Neural crest cell (in vitro differentiated cells): ENCODE results near the gene COL23A1. TPM values are rescaled to one million over a fixed set of nuclear protein-coding genes. Genes with fewer than 3 reads are reported as not detected.
A peak's percentile ranks its signal among the peaks of the same experiment; 100 is the strongest.

Experiments used
- DNase-seq: peaks from one replicate; pipeline ENCODE4 v3.0.0; 2021; ENCODE audit warnings: low read depth, mixed read lengths, low spot score
- H3K27ac Mint-ChIP-seq: one replicate; pipeline ENCODE4 v1.8.0; 2021; ENCODE audit warnings: mild to moderate bottlenecking, mixed read lengths; ENCODE audit not compliant: unreplicated experiment
- H3K27me3 Mint-ChIP-seq: 2 replicates; pipeline ENCODE4 v1.8.0; 2021; ENCODE audit warnings: low read depth, mild to moderate bottlenecking, mixed read lengths
- H3K36me3 Mint-ChIP-seq: 2 replicates; pipeline ENCODE4 v1.8.0; 2021; ENCODE audit warnings: low read depth, mild to moderate bottlenecking, mixed read lengths
- H3K4me1 Mint-ChIP-seq: 2 replicates; pipeline ENCODE4 v1.8.0; 2021; ENCODE audit warnings: mixed read lengths
- H3K4me3 Mint-ChIP-seq: one replicate; pipeline ENCODE4 v1.8.0; 2021; ENCODE audit warnings: mild to moderate bottlenecking, mixed read lengths
- H3K9me3 Mint-ChIP-seq: 2 replicates; pipeline ENCODE4 v1.8.0; 2021; ENCODE audit warnings: mixed read lengths
- total RNA-seq: library from RNA; stranded (reverse); gene quantifications from 2 replicates; pipeline ENCODE4 v1.2.1, GENCODE V29; 2021
- TF ChIP-seq, protein P1 (sequence below): fragments of 200-600 bp; sonication (generic); conservative IDR thresholded peaks from 2 replicates; pipeline ENCODE4 v1.5.0; 2021; ENCODE audit warnings: antibody characterized with exemption, mild to moderate bottlenecking

Gene COL23A1
- total RNA-seq, 1 donor from 2014 or later = 33.7 TPM

DNA sequence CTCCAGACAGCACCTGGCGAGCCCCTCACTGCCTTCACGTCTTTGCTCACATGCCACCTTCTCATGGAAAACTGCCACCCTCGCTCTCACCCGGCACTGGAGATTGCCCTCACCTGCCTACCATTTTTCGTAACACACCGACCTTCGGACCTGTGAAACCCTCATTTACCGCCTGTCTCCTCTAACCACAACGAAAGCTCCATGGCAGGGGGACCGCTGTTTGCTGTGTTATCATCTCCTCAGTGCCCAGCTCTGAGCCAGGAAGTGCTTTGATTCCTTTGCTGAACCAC lies 248.4 kb downstream of the COL23A1 start:
- peaks cover 31% of the 10 kb centered on the region for H3K4me1 Mint-ChIP-seq
- H3K27me3 Mint-ChIP-seq = no peaks in the 10 kb centered on the region
- H3K9me3 Mint-ChIP-seq = peaks cover 8% of the 10 kb centered on the region
- peak overlapping the region; percentile 43 for H3K27ac Mint-ChIP-seq
- TF ChIP-seq, protein P1, sequence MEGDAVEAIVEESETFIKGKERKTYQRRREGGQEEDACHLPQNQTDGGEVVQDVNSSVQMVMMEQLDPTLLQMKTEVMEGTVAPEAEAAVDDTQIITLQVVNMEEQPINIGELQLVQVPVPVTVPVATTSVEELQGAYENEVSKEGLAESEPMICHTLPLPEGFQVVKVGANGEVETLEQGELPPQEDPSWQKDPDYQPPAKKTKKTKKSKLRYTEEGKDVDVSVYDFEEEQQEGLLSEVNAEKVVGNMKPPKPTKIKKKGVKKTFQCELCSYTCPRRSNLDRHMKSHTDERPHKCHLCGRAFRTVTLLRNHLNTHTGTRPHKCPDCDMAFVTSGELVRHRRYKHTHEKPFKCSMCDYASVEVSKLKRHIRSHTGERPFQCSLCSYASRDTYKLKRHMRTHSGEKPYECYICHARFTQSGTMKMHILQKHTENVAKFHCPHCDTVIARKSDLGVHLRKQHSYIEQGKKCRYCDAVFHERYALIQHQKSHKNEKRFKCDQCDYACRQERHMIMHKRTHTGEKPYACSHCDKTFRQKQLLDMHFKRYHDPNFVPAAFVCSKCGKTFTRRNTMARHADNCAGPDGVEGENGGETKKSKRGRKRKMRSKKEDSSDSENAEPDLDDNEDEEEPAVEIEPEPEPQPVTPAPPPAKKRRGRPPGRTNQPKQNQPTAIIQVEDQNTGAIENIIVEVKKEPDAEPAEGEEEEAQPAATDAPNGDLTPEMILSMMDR = no peak
- peaks cover 4% of the 10 kb centered on the region for H3K36me3 Mint-ChIP-seq
- no peak overlapping the region for H3K4me3 Mint-ChIP-seq
- DNase-seq = no peak

DNA sequence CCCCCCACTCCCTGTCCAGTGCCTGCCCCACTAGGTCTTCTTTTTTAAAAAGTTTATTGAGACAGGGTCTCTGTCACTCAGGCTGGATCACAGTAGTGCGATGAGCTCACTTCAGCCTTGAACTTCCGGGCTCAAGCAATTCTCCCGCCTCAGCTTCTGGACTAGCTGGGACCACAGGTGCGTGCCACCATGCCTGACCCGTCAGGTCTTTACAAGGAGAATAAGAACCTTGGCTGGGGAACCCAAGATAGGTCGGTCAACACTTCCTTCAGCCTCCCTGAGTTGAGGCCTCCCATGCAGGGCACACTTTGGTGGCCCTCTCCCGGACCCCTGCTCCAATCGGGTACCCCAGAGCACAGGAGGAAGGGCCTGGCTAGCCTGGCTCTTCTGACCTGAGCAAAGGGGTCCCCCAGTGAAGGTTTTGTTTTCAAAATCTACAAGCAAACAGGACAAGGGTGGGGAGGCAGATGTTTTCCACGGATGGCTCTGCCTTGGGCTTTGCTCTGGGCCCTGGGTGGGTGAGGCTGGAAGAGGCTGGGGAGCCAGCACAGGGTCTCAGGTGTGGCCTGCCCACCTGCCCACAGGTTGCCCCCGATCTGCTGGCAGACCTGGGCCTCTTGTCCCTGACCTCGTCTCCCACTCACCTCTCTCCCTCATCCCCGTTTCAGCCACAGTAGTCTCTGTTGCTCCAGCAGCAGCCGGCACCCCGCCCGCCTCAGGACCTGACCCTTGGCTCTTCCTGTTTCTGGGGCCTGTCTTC lies 248.9 kb downstream of the COL23A1 start:
- no peak overlapping the region for H3K4me3 Mint-ChIP-seq
- H3K36me3 Mint-ChIP-seq = peaks cover 4% of the 10 kb centered on the region
- no peak for DNase-seq
- H3K9me3 Mint-ChIP-seq = peaks cover 8% of the 10 kb centered on the region
- H3K27ac Mint-ChIP-seq = no peak overlapping the region
- H3K27me3 Mint-ChIP-seq = no peaks in the 10 kb centered on the region
- peaks cover 31% of the 10 kb centered on the region for H3K4me1 Mint-ChIP-seq
- TF ChIP-seq, protein P1 = no peak

DNA sequence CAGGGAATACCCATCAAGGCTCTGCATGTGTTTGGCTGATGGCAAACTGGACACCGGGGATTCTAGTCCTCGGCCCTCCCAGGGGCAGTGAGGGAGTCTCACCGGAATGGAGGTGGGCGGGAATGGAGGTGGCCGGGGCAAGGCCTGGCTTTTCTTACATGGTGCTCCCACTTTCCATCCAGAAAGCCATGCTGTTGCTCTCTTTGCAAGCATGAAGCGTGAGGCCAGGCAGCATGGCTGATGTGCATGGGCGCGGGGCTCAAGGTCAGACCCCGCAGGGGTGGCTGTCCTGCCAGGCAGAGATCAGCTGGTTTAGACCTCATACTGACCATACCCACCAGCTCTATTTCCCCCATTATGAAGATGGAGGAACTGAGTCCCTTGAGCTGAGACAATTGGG lies 249.6 kb downstream of the COL23A1 start:
- H3K9me3 Mint-ChIP-seq = peaks cover 8% of the 10 kb centered on the region
- H3K27ac Mint-ChIP-seq = no peak overlapping the region
- no peaks in the 10 kb centered on the region for H3K27me3 Mint-ChIP-seq
- peaks cover 33% of the 10 kb centered on the region for H3K4me1 Mint-ChIP-seq
- H3K4me3 Mint-ChIP-seq = no peak overlapping the region
- TF ChIP-seq, protein P1 = no peak
- DNase-seq = no peak
- peaks cover 4% of the 10 kb centered on the region for H3K36me3 Mint-ChIP-seq

DNA sequence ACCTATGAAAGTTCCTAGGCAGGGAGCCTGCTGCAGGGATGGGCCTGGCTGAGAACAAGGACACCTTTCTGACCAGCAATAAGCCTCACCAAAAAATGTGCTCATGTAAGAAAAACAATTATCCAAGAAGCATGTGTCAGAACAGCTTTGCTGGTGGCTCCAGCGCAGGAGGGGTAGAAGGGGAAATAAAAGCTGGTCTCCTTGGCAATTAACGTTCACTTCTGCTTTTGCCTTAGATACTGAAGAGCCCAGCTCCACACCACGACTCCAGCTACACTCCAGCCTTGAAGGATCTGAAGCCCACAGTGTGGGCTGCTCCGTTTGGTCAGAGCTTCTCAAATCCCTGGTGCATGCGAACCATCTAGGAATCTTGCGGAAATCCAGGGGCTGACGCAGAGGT lies 250.0 kb downstream of the COL23A1 start:
- Mint-ChIP-seq H3K9me3 (peaks cover 8% of the 10 kb centered on the region), H3K4me3 (no peak overlapping the region), H3K4me1 (peaks cover 36% of the 10 kb centered on the region), H3K27me3 (no peaks in the 10 kb centered on the region), H3K36me3 (peaks cover 4% of the 10 kb centered on the region), H3K27ac (no peak overlapping the region)
- no peak for DNase-seq
- TF ChIP-seq, protein P1 = no peak

DNA sequence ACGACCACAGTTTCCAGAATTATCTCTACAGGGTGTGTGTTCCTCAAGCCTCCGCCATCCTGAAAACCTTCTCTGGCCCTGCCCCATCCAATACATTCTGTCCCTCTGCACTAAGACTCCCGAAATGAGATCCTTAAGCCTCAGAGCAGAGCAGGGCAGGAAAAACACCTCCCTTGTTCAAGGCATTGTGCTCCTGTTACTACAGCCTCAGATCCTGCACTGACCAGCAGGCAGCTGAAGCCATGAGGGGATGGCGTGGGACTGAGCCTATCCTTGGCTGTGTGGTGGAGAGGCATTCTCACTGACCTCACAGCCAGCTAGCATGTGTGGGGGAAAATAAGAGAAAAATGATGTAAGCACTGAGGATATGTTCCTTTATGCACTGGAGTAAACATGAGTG lies 250.9 kb downstream of the COL23A1 start:
- Mint-ChIP-seq H3K27ac (no peak overlapping the region), H3K27me3 (no peaks in the 10 kb centered on the region), H3K9me3 (peaks cover 2% of the 10 kb centered on the region), H3K4me3 (no peak overlapping the region), H3K36me3 (no peaks in the 10 kb centered on the region), H3K4me1 (peaks cover 33% of the 10 kb centered on the region)
- TF ChIP-seq, protein P1 = no peak
- no peak for DNase-seq
